HepG2 (cell line): ENCODE measurements around the gene ATP7B. TPM values are rescaled to one million over a fixed set of nuclear protein-coding genes. Genes with fewer than 3 reads are reported as not detected.

Experiments
- CCDC6 ChIP-seq: sonication (generic); formaldehyde crosslinking; IDR thresholded peaks from 2 replicates; pipeline ENCODE4 v1.8.1; 2022; ENCODE audit warnings: mild to moderate bottlenecking, missing genetic modification reagents, moderate library complexity
- DDIT3 ChIP-seq: sonication (generic); formaldehyde crosslinking; IDR thresholded peaks from 2 replicates; pipeline ENCODE4 v1.4.0; 2020; ENCODE audit warnings: mild to moderate bottlenecking, missing genetic modification reagents
- GATAD2A ChIP-seq: IDR thresholded peaks from 2 replicates; pipeline ENCODE4 v1.6.1; 2016
- GLMP ChIP-seq: sonication (generic); formaldehyde crosslinking; IDR thresholded peaks from 2 replicates; pipeline ENCODE4 v1.9.0; 2021; ENCODE audit warnings: missing genetic modification reagents, mild to moderate bottlenecking, borderline replicate concordance
- KIAA2018 ChIP-seq: sonication (generic); formaldehyde crosslinking; IDR thresholded peaks from 2 replicates; pipeline ENCODE4 v1.5.0; 2020; ENCODE audit warnings: mild to moderate bottlenecking, missing genetic modification reagents, borderline replicate concordance
- NAIF1 ChIP-seq: sonication (generic); formaldehyde crosslinking; IDR thresholded peaks from 2 replicates; pipeline ENCODE4 v1.5.0; 2020; ENCODE audit warnings: mild to moderate bottlenecking, missing genetic modification reagents, borderline replicate concordance
- NCOA2 ChIP-seq: sonication (generic); formaldehyde crosslinking; IDR thresholded peaks from 2 replicates; pipeline ENCODE4 v1.8.0; 2022; ENCODE audit warnings: inconsistent platforms
- NPAS2 ChIP-seq: sonication (generic); formaldehyde crosslinking; IDR thresholded peaks from 2 replicates; pipeline ENCODE4 v1.8.0; 2022; ENCODE audit warnings: mild to moderate bottlenecking, missing genetic modification reagents, borderline replicate concordance
- NR2F1 ChIP-seq, 2 experiments: fragments of 450-650 bp in 1 of 2; formaldehyde crosslinking in 1 of 2; IDR thresholded peaks; 2 replicates each; pipeline versions ENCODE4 v1.5.0 to v1.6.1; 2016 to 2020; ENCODE audit warnings: mild to moderate bottlenecking in 1 of 2, missing compliant biosample characterization in 1 of 2, missing genetic modification reagents in 1 of 2, moderate library complexity in 1 of 2
- SAP130 ChIP-seq: IDR thresholded peaks from 2 replicates; pipeline ENCODE4 v1.6.1; 2016; ENCODE audit warnings: low read depth
- TOPORS ChIP-seq: sonication (generic); formaldehyde crosslinking; IDR thresholded peaks from 2 replicates; pipeline ENCODE4 v1.8.0; 2023; ENCODE audit warnings: mild to moderate bottlenecking, missing genetic modification reagents
- TSC22D2 ChIP-seq: sonication (generic); formaldehyde crosslinking; IDR thresholded peaks from 2 replicates; pipeline ENCODE4 v1.5.1; 2020; ENCODE audit warnings: missing genetic modification reagents, mild to moderate bottlenecking, borderline replicate concordance
- ZFP37 ChIP-seq: sonication (generic); formaldehyde crosslinking; IDR thresholded peaks from 2 replicates; pipeline ENCODE4 v1.4.0; 2020; ENCODE audit warnings: missing genetic modification reagents, borderline replicate concordance
- ZNF296 ChIP-seq: sonication (generic); formaldehyde crosslinking; conservative IDR thresholded peaks from 2 replicates; pipeline ENCODE4 v1.5.0; 2020; ENCODE audit warnings: mild to moderate bottlenecking, missing genetic modification reagents
- ZNF331 ChIP-seq: sonication (generic); formaldehyde crosslinking; IDR thresholded peaks from 2 replicates; pipeline ENCODE4 v1.4.0; 2020; ENCODE audit warnings: missing genetic modification reagents
- ZNF451 ChIP-seq: sonication (generic); formaldehyde crosslinking; IDR thresholded peaks from 2 replicates; pipeline ENCODE4 v1.5.0; 2020; ENCODE audit warnings: mild to moderate bottlenecking, missing genetic modification reagents
- ZNF563 ChIP-seq: sonication (generic); formaldehyde crosslinking; IDR thresholded peaks from 2 replicates; pipeline ENCODE4 v1.8.0; 2022; ENCODE audit warnings: mild to moderate bottlenecking, moderate library complexity, missing genetic modification reagents
- ZNF605 ChIP-seq: sonication (generic); formaldehyde crosslinking; IDR thresholded peaks from 2 replicates; pipeline ENCODE4 v1.8.0; 2022; ENCODE audit warnings: mild to moderate bottlenecking, missing genetic modification reagents
- ZNF615 ChIP-seq: sonication (generic); formaldehyde crosslinking; IDR thresholded peaks from 2 replicates; pipeline ENCODE4 v1.5.0; 2020; ENCODE audit warnings: mild to moderate bottlenecking, missing genetic modification reagents, borderline replicate concordance
- ZNF737 ChIP-seq: sonication (generic); formaldehyde crosslinking; IDR thresholded peaks from 2 replicates; pipeline ENCODE4 v1.5.0; 2020; ENCODE audit warnings: missing genetic modification reagents, mild to moderate bottlenecking, borderline replicate concordance
- polyA plus RNA-seq, 8 experiments: library from polyadenylated mRNA; depleted of rRNA in 3 of 8; stranded (reverse) in 7 of 8; unstranded in 1 of 8; fragments of >200 nt; fragmentation: Illumina TruSeq in 4 of 8; extraction: Trizol in 4 of 8; gene quantifications; 2 replicates each; pipeline versions ENCODE4 v1.2.1 to v1.2.3, GENCODE V29; 2011 to 2016; ENCODE audit warnings: low read depth in 4 of 8, missing spikeins in 1 of 8, mixed read lengths in 1 of 8; ENCODE audit not compliant: insufficient read depth in 1 of 8
- total RNA-seq, 5 experiments: library from RNA; depleted of rRNA; stranded (reverse); fragments of >200 nt; fragmentation: Illumina TruSeq; extraction: Trizol; gene quantifications; 2 replicates each; pipeline ENCODE4 v1.2.3, GENCODE V29; 2016; ENCODE audit warnings: low read depth in 1 of 5

Gene ATP7B
- total and polyA plus RNA-seq, 2 of the 13 experiments (the other 11 are each of a cell fraction or from before 2014, with no cell fraction given): 31.8 to 57.4 TPM

- no peak for TF ChIP-seq KIAA2018 (CRISPR knock-in tag)
- no peak for TF ChIP-seq CCDC6 (CRISPR knock-in tag)
- no peak for TF ChIP-seq NAIF1
- peak; percentile 55; the same call in 1 of the 2 replicates for TF ChIP-seq SAP130 (CRISPR knock-in tag)
- no peak for TF ChIP-seq TSC22D2 (CRISPR knock-in tag)
- TF ChIP-seq TOPORS (CRISPR knock-in tag): no peak
- no peak for TF ChIP-seq ZFP37 (CRISPR knock-in tag)
- no peak for TF ChIP-seq NPAS2 (CRISPR knock-in tag)
- TF ChIP-seq GATAD2A (CRISPR knock-in tag): peak; percentile 88
- no peak for TF ChIP-seq ZNF563
- TF ChIP-seq ZNF737 (CRISPR knock-in tag): no peak
- TF ChIP-seq ZNF296 (CRISPR knock-in tag): no peak
- no peak for TF ChIP-seq GLMP (CRISPR knock-in tag)
- TF ChIP-seq DDIT3: no peak
- peak; percentile 60; the same call in 1 of the 2 replicates for TF ChIP-seq NCOA2
- TF ChIP-seq NR2F1 (CRISPR knock-in tag; IDR thresholded peaks at IDR 0.05): no peak
- no peak for TF ChIP-seq ZNF615
- 0 out of 2 replicates have a peak, but pooled peaks have one; percentile 56 for TF ChIP-seq ZNF605 (CRISPR knock-in tag)
- TF ChIP-seq ZNF451 (CRISPR knock-in tag): no peak
- peak; percentile 31; the same call in 1 of the 2 replicates for TF ChIP-seq ZNF331
Measured at GRCh38 chr13:51971520-51972426, 39.5 kb downstream of the ATP7B start (continued).
